K562 treated with DMSO at 1 percent for 4 hours (cell line): Measurements from ENCODE around the gene TSPAN14. TPM values are rescaled to one million over a fixed set of nuclear protein-coding genes. Genes with fewer than 3 reads are reported as not detected.

Source experiments
- total RNA-seq: library from RNA; unstranded; fragments of 300-600 nt; gene quantifications from 2 replicates; pipeline ENCODE4 v1.2.3, GENCODE V29; 2022; ENCODE audit not compliant: insufficient read depth

TSPAN14 gene, protein sequence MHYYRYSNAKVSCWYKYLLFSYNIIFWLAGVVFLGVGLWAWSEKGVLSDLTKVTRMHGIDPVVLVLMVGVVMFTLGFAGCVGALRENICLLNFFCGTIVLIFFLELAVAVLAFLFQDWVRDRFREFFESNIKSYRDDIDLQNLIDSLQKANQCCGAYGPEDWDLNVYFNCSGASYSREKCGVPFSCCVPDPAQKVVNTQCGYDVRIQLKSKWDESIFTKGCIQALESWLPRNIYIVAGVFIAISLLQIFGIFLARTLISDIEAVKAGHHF
- 38.9 and 42.9 TPM in 2 replicates for total RNA-seq

DNA sequence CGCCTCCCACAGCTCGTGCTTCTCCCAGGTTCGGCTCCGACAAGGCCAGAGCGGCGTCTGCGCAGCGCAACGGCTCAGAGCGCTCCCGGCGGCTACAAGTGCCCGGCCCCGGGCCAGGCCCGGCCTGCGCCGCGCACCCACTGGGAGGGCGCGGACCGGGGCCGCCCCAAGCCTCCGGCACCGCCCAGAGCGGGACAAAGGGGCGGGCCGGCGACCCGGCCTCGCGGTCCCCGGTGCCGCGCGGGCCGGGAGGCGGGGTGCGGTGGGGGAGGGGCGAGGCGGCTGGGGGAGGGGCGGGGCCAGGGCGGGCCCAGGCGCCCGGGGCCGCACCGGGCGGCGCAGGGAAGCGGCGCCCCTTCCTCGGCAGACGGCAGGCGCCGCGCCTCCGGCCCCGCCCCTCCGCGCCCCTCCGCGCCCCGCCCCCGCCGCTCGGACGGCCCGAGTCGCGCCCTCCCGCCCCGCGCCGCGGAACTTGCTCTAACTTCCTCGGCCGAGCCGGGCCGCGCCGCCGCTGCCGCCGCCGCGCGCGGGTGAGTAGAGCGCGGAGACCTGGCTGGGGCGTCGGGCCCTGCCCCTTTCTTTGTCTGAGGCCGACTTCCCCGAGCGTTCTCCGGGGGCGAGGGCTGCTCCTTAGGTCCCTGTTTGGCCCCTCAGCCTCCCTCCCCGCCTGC lies at the start of gene TSPAN14:
TSPAN14 (plus strand) TSS at position 469 of the 671 bp plus-strand sequence. CDS start 34,924 bp downstream, outside the sequence.

DNA sequence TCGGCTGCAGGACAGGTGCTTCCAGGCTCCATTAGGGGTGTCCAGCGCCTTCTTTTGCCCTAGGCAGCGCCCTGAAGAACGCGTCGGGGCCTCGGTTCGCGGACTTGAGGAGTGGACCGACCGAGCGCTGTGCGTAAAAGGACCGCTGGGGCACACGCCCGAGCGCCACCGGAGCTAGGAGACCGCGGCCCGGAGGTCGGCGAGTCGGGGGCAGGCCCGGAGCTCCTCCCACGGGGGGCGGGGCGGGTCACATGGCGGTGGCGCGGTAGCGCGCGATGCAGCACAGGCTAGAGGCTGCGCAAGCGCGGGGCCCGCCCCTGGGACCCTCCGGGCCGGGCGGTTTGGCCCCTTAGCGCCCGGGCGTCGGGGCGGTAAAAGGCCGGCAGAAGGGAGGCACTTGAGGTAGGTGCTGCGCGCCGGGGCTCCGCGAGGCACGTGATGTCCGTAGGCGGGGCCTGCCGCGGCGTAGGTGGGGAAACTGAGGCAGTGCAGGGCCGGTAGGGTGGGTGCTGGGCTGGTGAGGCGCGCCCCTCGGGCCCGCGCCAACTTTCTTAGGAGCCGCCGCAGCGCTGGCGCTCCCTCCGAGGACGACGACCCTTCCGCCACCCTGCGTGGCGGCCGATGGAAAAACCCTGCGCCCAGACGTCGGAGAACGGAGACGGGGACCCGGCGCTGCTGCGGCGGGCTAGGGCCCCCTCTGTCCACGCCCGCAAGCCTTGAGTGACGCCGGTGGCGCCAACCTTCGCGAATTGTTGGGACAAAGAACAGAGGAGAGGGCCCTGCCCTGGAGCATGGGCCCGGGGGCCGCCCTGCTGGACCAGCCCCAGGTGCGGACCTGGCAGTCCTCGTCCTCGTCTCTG lies 45.6 kb upstream of the TSPAN14 start, which contains the start of gene PRXL2A:
PRXL2A (plus strand) TSS at position 310 of the 860 bp plus-strand sequence. CDS start 11,917 bp downstream, outside the sequence.

DNA sequence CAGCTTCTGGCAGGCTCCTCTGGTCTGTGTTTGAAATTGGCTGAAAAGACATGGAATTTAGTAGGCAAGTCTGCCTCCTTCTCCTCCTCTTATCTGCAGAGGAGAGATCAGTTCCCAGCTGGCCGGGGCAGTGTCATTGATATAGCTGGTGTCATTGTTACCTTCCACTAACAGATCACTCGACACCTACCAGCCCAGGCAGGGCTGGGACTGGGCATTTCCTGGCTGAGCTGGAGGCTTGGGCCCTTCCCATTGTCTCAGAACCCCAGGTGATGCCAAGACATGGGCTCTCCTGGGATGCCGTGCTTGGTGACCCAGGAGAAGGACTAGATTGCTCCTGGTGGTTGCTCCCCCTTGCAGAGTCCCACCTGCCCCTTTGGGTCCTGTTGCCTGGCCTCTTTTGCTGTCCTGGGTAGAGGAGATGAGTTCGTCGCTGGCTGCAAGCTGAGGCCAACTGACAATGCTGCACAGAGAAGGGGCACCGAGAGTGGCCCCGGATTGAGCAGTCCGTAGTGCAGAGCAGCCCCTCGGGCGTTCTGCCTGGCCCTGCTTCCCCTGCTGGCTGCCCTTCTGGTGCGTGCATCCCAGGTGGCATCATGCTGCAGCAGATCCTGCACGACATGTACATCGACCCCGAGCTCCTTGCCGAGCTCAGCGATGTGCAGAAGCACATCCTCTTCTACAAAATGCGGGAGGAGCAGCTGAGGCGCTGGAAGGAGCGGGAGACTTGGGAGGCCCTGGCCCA lies 83.8 kb downstream of the TSPAN14 start, which contains the start of gene SH2D4B:
SH2D4B (plus strand) TSS at position 167 of the 745 bp plus-strand sequence; CDS start at position 597, 430 bp downstream.

Other genes starting within 250 kb of the TSPAN14 start
- gene ANXA11, start 248.8 kb upstream of the TSPAN14 start, total RNA-seq: 155 and 162 TPM in 2 replicates
- gene MAT1A, start 164.7 kb upstream of the TSPAN14 start, total RNA-seq: 1.8 and 7.9 TPM in 2 replicates
- not detected in 2 replicates for gene DYDC1, start 97.6 kb upstream of the TSPAN14 start, total RNA-seq
- 1.9 and 3.1 TPM in 2 replicates for gene DYDC2, start 97.5 kb upstream of the TSPAN14 start, total RNA-seq
- 0.73 and 1.6 TPM in 2 replicates for gene PRXL2A, start 45.8 kb upstream of the TSPAN14 start, total RNA-seq
- gene SH2D4B, start 83.6 kb downstream of the TSPAN14 start, total RNA-seq: not detected in 2 replicates